HepG2 (cell line): ENCODE data around the gene CAMTA1. TPM values are rescaled to one million over a fixed set of nuclear protein-coding genes. Genes with fewer than 3 reads are reported as not detected.

Source experiments
- ATAC-seq: fragments of 200-7000 bp; cut with Tn5 transposase; 3 replicates; pipeline ENCODE4 v1.9.1; 2020; ENCODE audit warnings: mild to moderate bottlenecking, moderate library complexity
- BruUV-seq: library from RNA; stranded (reverse); fragments of 400-500 nt; replicated peaks from 2 replicates; lab custom pipeline; 2021; lab: Mats Ljungman, UMichigan
- CTCF ChIA-PET: fragments of 300-600 bp; formaldehyde crosslinking; extraction: SDS; loops from one replicate; lab custom pipeline; 2021; ENCODE audit warnings: low total read pairs, inconsistent platforms, low intra/inter-chr PET ratio; lab: Yijun Ruan, JAX
- POLR2A ChIA-PET: fragments of 350-600 bp; sonication (Branson Sonifier 250); formaldehyde crosslinking; loops from one replicate; lab custom pipeline; 2020; ENCODE audit warnings: antibody characterized with exemption, inconsistent platforms; lab: Yijun Ruan, JAX
- DNase-seq: peaks from one replicate; pipeline ENCODE4 v3.0.0-alpha.2; 2015; ENCODE audit warnings: low spot score
- FAIRE-seq: peaks from 3 replicates; lab custom pipeline; 2011; peaks lifted over from hg19 to GRCh38; lab: Jason Lieb, UNC
- H2AFZ ChIP-seq: one replicate; pipeline ENCODE4 v1.6.1; 2011; ENCODE audit warnings: low read length, inconsistent platforms
- H3K27ac ChIP-seq: fragments of 300-600 bp; 3 replicates; pipeline ENCODE4 v1.8.0; 2011; ENCODE audit warnings: mixed run types, mild to moderate bottlenecking, mixed read lengths, low read length, inconsistent platforms; ENCODE audit not compliant: insufficient read depth; ENCODE audit errors: extremely low read length
- H3K27me3 ChIP-seq, 2 experiments: fragments of 200-600 bp in 1 of 2; 2 replicates in 1 of 2; 3 replicates in 1 of 2; pipeline versions ENCODE4 v1.6.0 to v1.8.0; 2011; ENCODE audit warnings: low read length in 2 of 2, mild to moderate bottlenecking in 2 of 2, moderate library complexity in 2 of 2, inconsistent platforms in 1 of 2; ENCODE audit not compliant: insufficient read depth in 2 of 2, control insufficient read depth in 1 of 2
- H3K36me3 ChIP-seq, 2 experiments: fragments of 200-600 bp in 1 of 2; replicated peaks in 1 of 2; 2 replicates in 1 of 2; 3 replicates in 1 of 2; pipeline versions ENCODE4 v1.5.1 to v1.8.0; 2011; ENCODE audit warnings: low read length in 2 of 2, inconsistent platforms in 1 of 2; ENCODE audit not compliant: insufficient read depth in 2 of 2, control insufficient read depth in 1 of 2
- H3K4me1 ChIP-seq: 2 replicates; pipeline ENCODE4 v1.5.1; 2012; ENCODE audit warnings: low read length, inconsistent platforms; ENCODE audit not compliant: insufficient read depth
- H3K4me2 ChIP-seq: 2 replicates; pipeline ENCODE4 v1.6.0; 2011; ENCODE audit warnings: low read depth, low read length, inconsistent platforms
- H3K4me3 ChIP-seq, 3 experiments: fragments of 200-600 bp in 1 of 3; sonication (generic), shearing (Covaris generic) in 1 of 3; replicated peaks in 1 of 3; 2 replicates each; pipeline ENCODE4 v1.5.1; 2011 to 2016; ENCODE audit warnings: low read length in 3 of 3, inconsistent platforms in 2 of 3, low read depth in 2 of 3, mild to moderate bottlenecking in 2 of 3, control low read depth in 1 of 3, mixed read lengths in 1 of 3; ENCODE audit not compliant: insufficient read depth in 1 of 3
- H3K79me2 ChIP-seq: one replicate; pipeline ENCODE4 v1.6.1; 2011; ENCODE audit warnings: low read length, inconsistent platforms; ENCODE audit not compliant: insufficient read depth
- H3K9ac ChIP-seq: 2 replicates; pipeline ENCODE4 v1.6.0; 2011; ENCODE audit warnings: mild to moderate bottlenecking, low read depth, low read length, inconsistent platforms; ENCODE audit not compliant: insufficient read depth
- H3K9me3 ChIP-seq: 2 replicates; pipeline ENCODE4 v1.5.1; 2012; ENCODE audit warnings: mild to moderate bottlenecking, low read length
- H4K20me1 ChIP-seq: 2 replicates; pipeline ENCODE4 v1.6.0; 2011; ENCODE audit warnings: inconsistent platforms, mild to moderate bottlenecking, low read length, moderate library complexity; ENCODE audit not compliant: insufficient read depth
- ATF7 ChIP-seq, 2 experiments: fragments of 450-650 bp in 1 of 2; sonication (generic) in 1 of 2; formaldehyde crosslinking in 1 of 2; IDR thresholded peaks; 2 replicates each; pipeline versions ENCODE4 v1.4.0 to v1.6.1; 2016 to 2020; ENCODE audit warnings: antibody characterized with exemption in 1 of 2, mild to moderate bottlenecking in 1 of 2, missing genetic modification reagents in 1 of 2
- FOXA3 ChIP-seq: IDR thresholded peaks from 2 replicates; pipeline ENCODE4 v1.6.1; 2016; ENCODE audit warnings: missing genetic modification reagents, missing compliant biosample characterization
- GATAD1 ChIP-seq: IDR thresholded peaks from 2 replicates; pipeline ENCODE4 v1.6.1; 2016; ENCODE audit warnings: missing genetic modification reagents, missing compliant biosample characterization
- HNF4G ChIP-seq, 2 experiments: sonication (generic) in 1 of 2; formaldehyde crosslinking in 1 of 2; IDR thresholded peaks; 2 replicates each; pipeline versions ENCODE4 v1.4.0 to v1.6.1; 2011 to 2020; ENCODE audit warnings: borderline replicate concordance in 2 of 2, low read depth in 2 of 2, mild to moderate bottlenecking in 2 of 2, low read length in 1 of 2, missing genetic modification reagents in 1 of 2, moderate library complexity in 1 of 2
- JARID2 ChIP-seq: sonication (generic); formaldehyde crosslinking; IDR thresholded peaks from 2 replicates; pipeline ENCODE4 v1.8.1; 2023; ENCODE audit warnings: missing genetic modification reagents, inconsistent platforms; ENCODE audit not compliant: insufficient replicate concordance
- MIER2 ChIP-seq: IDR thresholded peaks from 2 replicates; pipeline ENCODE4 v1.6.1; 2016; ENCODE audit warnings: missing biosample characterization, missing genetic modification reagents
- MIXL1 ChIP-seq: IDR thresholded peaks from 2 replicates; pipeline ENCODE4 v1.6.1; 2016
- NFE2L1 ChIP-seq: sonication (generic); formaldehyde crosslinking; IDR thresholded peaks from 2 replicates; pipeline ENCODE4 v1.4.0; 2020; ENCODE audit warnings: missing genetic modification reagents, mild to moderate bottlenecking, borderline replicate concordance
- SUZ12 ChIP-seq: fragments of 150-350 bp; IDR thresholded peaks from 2 replicates; pipeline ENCODE4 v1.6.1; 2014; ENCODE audit warnings: low read depth, low read length
- ZFAT ChIP-seq: sonication (generic); formaldehyde crosslinking; conservative IDR thresholded peaks from 2 replicates; pipeline ENCODE4 v1.8.1; 2023; ENCODE audit warnings: missing genetic modification reagents, inconsistent platforms
- ZNF484 ChIP-seq: sonication (generic); formaldehyde crosslinking; IDR thresholded peaks from 2 replicates; pipeline ENCODE4 v1.5.1; 2020; ENCODE audit warnings: mild to moderate bottlenecking, low read depth, missing genetic modification reagents, borderline replicate concordance
- ZNF724P ChIP-seq: sonication (generic); formaldehyde crosslinking; IDR thresholded peaks from 2 replicates; pipeline ENCODE4 v1.8.0; 2022; ENCODE audit warnings: missing genetic modification reagents, borderline replicate concordance
- WGBS: methylation state at CpG from one replicate; pipeline ENCODE4 v1.1.6; 2017; ENCODE audit warnings: low lambda C conversion rate; 5-methylcytosine and 5-hydroxymethylcytosine counted together
- in situ Hi-C: cut with HindIII; loops from 2 replicates; pipeline ENCODE4 v1.10.0; 2017; ENCODE audit warnings: low pct_unique_long_range_greater_than_20kb; ENCODE audit not compliant: extremely low pct_ligation_motif_present
- intact Hi-C: fragments of 100-400 bp; cut with micrococcal nuclease; formaldehyde crosslinking; loops from one replicate; pipeline ENCODE4 v1.10.0; 2022; ENCODE audit not compliant: unreplicated experiment
- polyA plus RNA-seq, 8 experiments: library from polyadenylated mRNA; depleted of rRNA in 3 of 8; stranded (reverse) in 7 of 8; unstranded in 1 of 8; fragments of >200 nt; fragmentation: Illumina TruSeq in 4 of 8; extraction: Trizol in 4 of 8; gene quantifications; 2 replicates each; pipeline versions ENCODE4 v1.2.1 to v1.2.3, GENCODE V29; 2011 to 2016; ENCODE audit warnings: low read depth in 4 of 8, missing spikeins in 1 of 8, mixed read lengths in 1 of 8; ENCODE audit not compliant: insufficient read depth in 1 of 8
- total RNA-seq, 5 experiments: library from RNA; depleted of rRNA; stranded (reverse); fragments of >200 nt; fragmentation: Illumina TruSeq; extraction: Trizol; gene quantifications; 2 replicates each; pipeline ENCODE4 v1.2.3, GENCODE V29; 2016; ENCODE audit warnings: low read depth in 1 of 5
- TF ChIP-seq, protein P1 (sequence below): sonication (generic); formaldehyde crosslinking; IDR thresholded peaks from 2 replicates; pipeline ENCODE4 v1.8.0; 2022; ENCODE audit warnings: mild to moderate bottlenecking, missing genetic modification reagents, borderline replicate concordance
- TF ChIP-seq, protein P2 (sequence below): sonication (generic); formaldehyde crosslinking; IDR thresholded peaks from 2 replicates; pipeline ENCODE4 v1.4.0; 2020; ENCODE audit warnings: mild to moderate bottlenecking, missing genetic modification reagents

CAMTA1 gene
- total and polyA plus RNA-seq, 2 of the 13 experiments (the other 11 are each of a cell fraction or from before 2014, with no cell fraction given): 25.0 to 36.4 TPM

DNA sequence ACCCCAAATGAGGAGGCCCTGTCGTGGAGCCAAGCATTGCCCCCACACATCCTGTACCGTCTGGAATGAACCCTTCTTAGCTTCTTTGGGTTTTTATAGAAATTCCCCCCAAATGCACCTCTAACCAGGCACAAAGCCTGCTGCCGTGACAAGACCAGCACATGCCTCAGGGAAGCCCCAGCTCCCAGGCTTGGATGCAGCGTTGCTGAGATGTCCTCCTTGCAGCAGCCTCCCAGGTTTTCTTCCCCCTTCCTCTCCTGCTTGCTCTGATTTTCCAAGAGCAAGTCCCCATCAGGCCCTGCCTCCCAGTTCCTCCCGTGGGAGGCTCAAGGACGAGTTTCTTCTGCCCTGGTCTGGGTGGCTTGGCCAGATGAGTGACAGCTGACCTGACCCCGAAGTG, 866.8 kb downstream of the CAMTA1 start:
- intact Hi-C loops (no loop called here), in situ Hi-C loops (loop anchor here (25.0 kb wide), 1 partner anchor 210 kb away; the partner anchor contains the start of gene UTS2)
- Histone ChIP-seq H3K79me2 (no peaks in the 10 kb centered on the region), H3K4me1 (0 out of 2 replicates have a peak, but pooled peaks cover 5% of the 10 kb centered on the region), H3K36me3 (no peaks in the 10 kb centered on the region), H3K27me3 (peaks cover 1 to 22% of the 10 kb centered on the region in 2 experiments; a peak in 4 of 5 replicates), H3K9me3 (no peaks in the 10 kb centered on the region), H2AFZ (no peak overlapping the region), H3K27ac (no peak overlapping the region), H3K4me3 (no peak overlapping the region), H4K20me1 (no peaks in the 10 kb centered on the region), H3K4me2 (no peak overlapping the region), H3K9ac (no peak overlapping the region)
- WGBS: 13% methylated on average over 7 of the region's 7 CpGs
- ChIA-PET CTCF (no interaction called here), POLR2A (no interaction called here)
- FAIRE-seq: no peak
- DNase-seq: no peak
- ATAC-seq: no peak
- BruUV-seq: no TSS peak
- TF ChIP-seq MIXL1 (no peak), FOXA3 (CRISPR knock-in tag) (no peak), ATF7 (IDR thresholded peaks at IDR 0.05) (no peak), ATF7 (CRISPR knock-in tag; IDR thresholded peaks at IDR 0.05) (no peak), MIER2 (CRISPR knock-in tag) (no peak), JARID2 (CRISPR knock-in tag) (no peak), SUZ12 (no peak), ZNF484 (CRISPR knock-in tag) (no peak), ZNF724P (CRISPR knock-in tag) (no peak), GATAD1 (no peak), ZFAT (CRISPR knock-in tag) (no peak), NFE2L1 (CRISPR knock-in tag) (no peak), HNF4G (IDR thresholded peaks at IDR 0.05; ENCODE audit: borderline replicate concordance, low read depth, low read length) (no peak), HNF4G (CRISPR knock-in tag; IDR thresholded peaks at IDR 0.05; ENCODE audit: borderline replicate concordance, low read depth) (no peak)
- TF ChIP-seq, protein P1, sequence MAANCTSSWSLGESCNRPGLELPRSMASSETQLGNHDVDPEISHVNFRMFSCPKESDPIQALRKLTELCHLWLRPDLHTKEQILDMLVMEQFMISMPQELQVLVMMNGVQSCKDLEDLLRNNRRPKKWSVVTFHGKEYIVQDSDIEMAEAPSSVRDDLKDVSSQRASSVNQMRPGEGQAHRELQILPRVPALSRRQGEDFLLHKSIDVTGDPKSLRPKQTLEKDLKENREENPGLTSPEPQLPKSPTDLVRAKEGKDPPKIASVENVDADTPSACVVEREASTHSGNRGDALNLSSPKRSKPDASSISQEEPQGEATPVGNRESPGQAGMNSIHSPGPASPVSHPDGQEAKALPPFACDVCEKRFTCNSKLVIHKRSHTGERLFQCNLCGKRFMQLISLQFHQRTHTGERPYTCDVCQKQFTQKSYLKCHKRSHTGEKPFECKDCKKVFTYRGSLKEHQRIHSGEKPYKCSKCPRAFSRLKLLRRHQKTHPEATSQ (CRISPR knock-in tag): no peak
- TF ChIP-seq, protein P2, sequence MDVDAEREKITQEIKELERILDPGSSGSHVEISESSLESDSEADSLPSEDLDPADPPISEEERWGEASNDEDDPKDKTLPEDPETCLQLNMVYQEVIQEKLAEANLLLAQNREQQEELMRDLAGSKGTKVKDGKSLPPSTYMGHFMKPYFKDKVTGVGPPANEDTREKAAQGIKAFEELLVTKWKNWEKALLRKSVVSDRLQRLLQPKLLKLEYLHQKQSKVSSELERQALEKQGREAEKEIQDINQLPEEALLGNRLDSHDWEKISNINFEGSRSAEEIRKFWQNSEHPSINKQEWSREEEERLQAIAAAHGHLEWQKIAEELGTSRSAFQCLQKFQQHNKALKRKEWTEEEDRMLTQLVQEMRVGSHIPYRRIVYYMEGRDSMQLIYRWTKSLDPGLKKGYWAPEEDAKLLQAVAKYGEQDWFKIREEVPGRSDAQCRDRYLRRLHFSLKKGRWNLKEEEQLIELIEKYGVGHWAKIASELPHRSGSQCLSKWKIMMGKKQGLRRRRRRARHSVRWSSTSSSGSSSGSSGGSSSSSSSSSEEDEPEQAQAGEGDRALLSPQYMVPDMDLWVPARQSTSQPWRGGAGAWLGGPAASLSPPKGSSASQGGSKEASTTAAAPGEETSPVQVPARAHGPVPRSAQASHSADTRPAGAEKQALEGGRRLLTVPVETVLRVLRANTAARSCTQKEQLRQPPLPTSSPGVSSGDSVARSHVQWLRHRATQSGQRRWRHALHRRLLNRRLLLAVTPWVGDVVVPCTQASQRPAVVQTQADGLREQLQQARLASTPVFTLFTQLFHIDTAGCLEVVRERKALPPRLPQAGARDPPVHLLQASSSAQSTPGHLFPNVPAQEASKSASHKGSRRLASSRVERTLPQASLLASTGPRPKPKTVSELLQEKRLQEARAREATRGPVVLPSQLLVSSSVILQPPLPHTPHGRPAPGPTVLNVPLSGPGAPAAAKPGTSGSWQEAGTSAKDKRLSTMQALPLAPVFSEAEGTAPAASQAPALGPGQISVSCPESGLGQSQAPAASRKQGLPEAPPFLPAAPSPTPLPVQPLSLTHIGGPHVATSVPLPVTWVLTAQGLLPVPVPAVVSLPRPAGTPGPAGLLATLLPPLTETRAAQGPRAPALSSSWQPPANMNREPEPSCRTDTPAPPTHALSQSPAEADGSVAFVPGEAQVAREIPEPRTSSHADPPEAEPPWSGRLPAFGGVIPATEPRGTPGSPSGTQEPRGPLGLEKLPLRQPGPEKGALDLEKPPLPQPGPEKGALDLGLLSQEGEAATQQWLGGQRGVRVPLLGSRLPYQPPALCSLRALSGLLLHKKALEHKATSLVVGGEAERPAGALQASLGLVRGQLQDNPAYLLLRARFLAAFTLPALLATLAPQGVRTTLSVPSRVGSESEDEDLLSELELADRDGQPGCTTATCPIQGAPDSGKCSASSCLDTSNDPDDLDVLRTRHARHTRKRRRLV (CRISPR knock-in tag): no peak
